ENCODE results near the gene SUPV3L1. TPM values are rescaled to one million over a fixed set of nuclear protein-coding genes. Genes with fewer than 3 reads are reported as not detected.
A peak's percentile ranks its signal among the peaks of the same experiment; 100 is the strongest.
"Not testable (repeated sequence)": the region's sequence is repeated elsewhere in the genome, so short reads cannot be mapped to it uniquely, and the experiment has no call there.

The SUPV3L1 gene
- total RNA-seq, result 10 to 100 TPM; 23.7 to 33.5 (median 27.5) TPM
- long read RNA-seq, donor 1, transcript SUPV3L1-201 (15 exons, 2,484 nt), result major isoform, 20 of 27 reads
- long read RNA-seq, donor 1, partial matches to known transcripts, result 1 of 27 reads
- long read RNA-seq, donor 1, other reads (novel, unspliced or antisense), result 6 of 27 reads
- long read RNA-seq, donor 2, transcript SUPV3L1-201 (15 exons, 2,484 nt), result major isoform, 6 of 13 reads
- long read RNA-seq, donor 2, partial matches to known transcripts, result 5 of 13 reads
- long read RNA-seq, donor 2, other reads (novel, unspliced or antisense), result 2 of 13 reads

DNA sequence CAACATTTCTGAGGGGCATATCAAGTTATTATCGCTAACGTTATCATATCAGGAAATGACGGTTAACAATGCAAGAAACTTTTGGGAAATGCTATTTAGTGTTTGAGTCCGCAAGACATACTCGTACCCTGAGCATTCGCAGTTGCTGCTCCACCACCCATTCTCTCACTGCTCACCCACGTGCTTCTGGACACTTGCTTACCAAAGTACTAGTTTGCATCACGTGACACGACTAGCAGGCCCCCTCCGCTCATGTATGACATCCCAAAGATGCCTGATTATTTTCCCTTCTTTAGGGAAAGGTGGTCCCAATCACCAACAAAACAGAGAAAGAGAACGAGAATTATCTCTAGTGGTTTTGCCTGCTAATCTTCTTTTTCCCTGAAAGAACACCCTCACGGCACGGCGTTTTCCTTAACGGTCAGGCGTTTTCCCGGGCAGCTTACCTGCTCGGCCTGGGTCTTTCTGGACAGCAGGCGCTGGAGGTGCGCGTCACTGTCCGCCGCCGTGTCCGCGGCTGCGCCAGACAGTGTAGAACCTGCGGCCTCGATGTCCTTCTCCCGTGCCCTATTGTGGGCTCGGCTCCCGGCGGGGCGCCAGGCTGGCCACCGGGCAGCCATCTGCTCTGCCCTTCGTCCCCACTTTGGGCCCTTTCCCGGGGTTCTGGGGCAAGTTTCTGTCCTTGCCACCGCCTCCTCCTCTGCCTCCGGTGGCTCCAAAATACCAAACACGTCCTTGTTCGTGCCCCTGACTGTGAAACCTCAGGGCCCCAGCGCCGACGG, at the start of gene SUPV3L1:
Gene SUPV3L1, plus strand, starts transcription at position 492 of the 782 bp plus-strand sequence. Its CDS starts 58 bp downstream, at position 550.
- peak; percentile 98 for ATAC-seq
- H3K4me3 ChIP-seq, result peak within 1 kb of the TSS; percentile 59
- TF ChIP-seq, protein P1, sequence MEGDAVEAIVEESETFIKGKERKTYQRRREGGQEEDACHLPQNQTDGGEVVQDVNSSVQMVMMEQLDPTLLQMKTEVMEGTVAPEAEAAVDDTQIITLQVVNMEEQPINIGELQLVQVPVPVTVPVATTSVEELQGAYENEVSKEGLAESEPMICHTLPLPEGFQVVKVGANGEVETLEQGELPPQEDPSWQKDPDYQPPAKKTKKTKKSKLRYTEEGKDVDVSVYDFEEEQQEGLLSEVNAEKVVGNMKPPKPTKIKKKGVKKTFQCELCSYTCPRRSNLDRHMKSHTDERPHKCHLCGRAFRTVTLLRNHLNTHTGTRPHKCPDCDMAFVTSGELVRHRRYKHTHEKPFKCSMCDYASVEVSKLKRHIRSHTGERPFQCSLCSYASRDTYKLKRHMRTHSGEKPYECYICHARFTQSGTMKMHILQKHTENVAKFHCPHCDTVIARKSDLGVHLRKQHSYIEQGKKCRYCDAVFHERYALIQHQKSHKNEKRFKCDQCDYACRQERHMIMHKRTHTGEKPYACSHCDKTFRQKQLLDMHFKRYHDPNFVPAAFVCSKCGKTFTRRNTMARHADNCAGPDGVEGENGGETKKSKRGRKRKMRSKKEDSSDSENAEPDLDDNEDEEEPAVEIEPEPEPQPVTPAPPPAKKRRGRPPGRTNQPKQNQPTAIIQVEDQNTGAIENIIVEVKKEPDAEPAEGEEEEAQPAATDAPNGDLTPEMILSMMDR (IDR thresholded peaks at IDR 0.05), result no peak
- no peaks in the 10 kb centered on the region for H3K9me3 ChIP-seq
- H3K36me3 ChIP-seq (ENCODE audit: low read depth), result no peaks in the 10 kb centered on the region
- peaks cover 19% of the 10 kb centered on the region for H3K4me1 ChIP-seq (ENCODE audit: low read depth)
- peak; percentile 91 to 99 (median 92) for DNase-seq
- intact Hi-C loops (cut with DNase I, micrococcal nuclease), result no loop called here

DNA sequence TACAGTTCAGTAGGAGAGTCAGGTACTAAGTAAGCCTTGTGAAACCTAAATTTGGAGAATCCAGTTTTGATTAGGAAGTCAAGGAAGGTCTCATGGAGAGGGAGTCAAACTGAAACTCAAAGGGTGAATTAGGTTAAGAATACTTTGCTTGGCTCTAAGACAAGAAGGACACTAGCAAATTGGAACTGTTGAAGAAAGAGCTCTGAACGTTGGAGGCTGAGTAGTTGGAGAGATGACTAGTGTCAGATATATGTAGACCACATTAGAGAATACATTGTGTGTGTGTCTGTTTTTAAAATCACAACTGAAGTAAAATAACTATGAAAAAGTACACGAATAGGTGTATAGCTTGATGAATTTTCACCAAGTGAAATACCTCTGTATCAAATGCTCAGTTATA, 49.8 kb upstream of the SUPV3L1 start:
- TF ChIP-seq, protein P1 (IDR thresholded peaks at IDR 0.05), result no peak
- no peak for DNase-seq
- ATAC-seq, result no peak
- Histone ChIP-seq H3K4me3 (no peak overlapping the region), H3K4me1 (ENCODE audit: low read depth) (peaks cover 8% of the 10 kb centered on the region), H3K9me3 (no peaks in the 10 kb centered on the region), H3K36me3 (ENCODE audit: low read depth) (no peaks in the 10 kb centered on the region)
- intact Hi-C loops (cut with DNase I, micrococcal nuclease), result no loop called here

DNA sequence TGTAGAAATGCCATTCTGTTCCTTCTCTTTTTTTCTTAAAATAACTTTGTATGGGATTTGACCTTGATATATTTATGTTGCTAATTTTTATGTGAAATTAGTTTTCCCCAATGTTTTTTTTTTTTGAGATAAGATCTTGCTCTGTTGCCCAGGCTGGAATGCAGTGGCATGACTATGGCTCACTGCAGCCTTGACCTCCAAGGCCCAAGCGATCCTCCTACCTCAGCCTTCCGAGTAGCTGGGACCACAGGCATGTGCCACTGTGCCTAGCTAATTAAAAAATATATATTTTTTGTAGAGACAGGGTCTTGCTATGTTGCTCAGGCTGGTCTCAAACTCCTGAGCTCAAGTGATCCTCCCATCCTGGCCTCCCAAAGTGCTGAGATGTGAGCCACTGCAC, 40.1 kb upstream of the SUPV3L1 start:
- ATAC-seq (no peak), DNase-seq (no peak)
- peaks cover 6% of the 10 kb centered on the region for H3K4me1 ChIP-seq (ENCODE audit: low read depth)
- H3K4me3 ChIP-seq, result no peak overlapping the region
- intact Hi-C loops (cut with DNase I, micrococcal nuclease), result no loop called here
- no peaks in the 10 kb centered on the region for H3K36me3 ChIP-seq (ENCODE audit: low read depth)
- H3K9me3 ChIP-seq, result no peaks in the 10 kb centered on the region
- TF ChIP-seq, protein P1 (IDR thresholded peaks at IDR 0.05), result no peak

DNA sequence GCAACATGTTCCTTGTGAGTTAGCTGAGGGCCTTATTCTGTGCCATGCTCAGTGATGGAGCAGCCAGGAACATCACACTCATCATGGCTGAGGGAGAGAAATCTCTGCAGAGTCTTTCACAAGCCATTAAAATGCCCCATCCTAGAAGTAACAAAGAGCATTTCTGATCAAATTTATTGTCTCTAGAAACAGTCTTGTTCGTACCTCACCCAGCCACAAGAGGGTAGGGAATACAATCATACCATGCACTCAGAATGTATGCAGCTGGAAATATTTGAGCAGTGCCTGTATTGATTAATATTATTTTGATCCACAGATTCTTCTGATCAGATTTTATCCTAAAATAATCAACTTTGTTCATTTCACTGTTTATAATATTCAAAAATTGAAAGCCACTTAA, 38.7 kb upstream of the SUPV3L1 start:
- intact Hi-C loops (cut with DNase I, micrococcal nuclease), result no loop called here
- peaks cover 6% of the 10 kb centered on the region for H3K4me1 ChIP-seq (ENCODE audit: low read depth)
- H3K4me3 ChIP-seq, result no peak overlapping the region
- H3K36me3 ChIP-seq (ENCODE audit: low read depth), result no peaks in the 10 kb centered on the region
- TF ChIP-seq, protein P1 (IDR thresholded peaks at IDR 0.05), result no peak
- ATAC-seq (no peak), DNase-seq (no peak)
- H3K9me3 ChIP-seq, result no peaks in the 10 kb centered on the region

DNA sequence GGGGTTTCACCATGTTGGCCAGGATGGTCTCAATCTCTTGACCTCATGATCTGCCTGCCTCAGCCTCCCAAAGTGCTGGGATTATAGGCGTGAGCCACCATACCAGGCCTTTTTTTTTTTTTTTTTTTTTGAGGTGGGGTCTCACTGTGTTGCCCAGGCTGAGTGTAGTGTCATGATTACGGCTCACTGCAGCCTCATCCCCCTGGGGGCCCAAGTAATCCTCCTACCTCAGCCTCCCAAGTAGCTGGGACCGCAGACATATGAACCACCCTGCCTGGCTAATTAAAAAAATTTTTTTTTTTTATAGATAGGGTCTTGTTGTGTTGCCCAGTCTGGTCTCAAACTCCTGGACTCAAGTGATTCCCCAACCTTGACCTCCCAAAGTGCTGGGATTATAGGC, 38.0 kb upstream of the SUPV3L1 start:
- not testable (repeated sequence) for ATAC-seq

DNA sequence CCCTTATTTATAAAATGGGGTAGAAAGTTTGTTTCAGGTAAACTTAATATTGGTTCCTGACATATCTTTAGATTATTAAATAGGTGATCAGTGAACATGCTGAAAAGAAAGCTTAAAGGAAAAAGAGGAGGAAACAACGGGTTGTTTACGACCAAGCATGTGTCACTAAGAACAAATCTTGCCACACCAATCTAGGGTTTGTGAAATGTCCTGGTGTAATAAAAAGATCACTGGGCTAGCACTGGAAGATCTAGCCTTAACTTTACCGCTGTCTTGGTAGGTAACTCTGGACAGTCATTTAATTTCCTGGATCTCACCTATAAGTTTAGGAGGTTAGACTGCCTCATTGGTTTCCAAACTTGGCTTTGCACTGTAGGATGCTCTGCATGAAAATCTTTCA, 37.1 kb upstream of the SUPV3L1 start:
- ATAC-seq (peak; percentile 95), DNase-seq (no peak)
- Histone ChIP-seq H3K9me3 (no peaks in the 10 kb centered on the region), H3K4me1 (ENCODE audit: low read depth) (peaks cover 6% of the 10 kb centered on the region), H3K36me3 (ENCODE audit: low read depth) (no peaks in the 10 kb centered on the region), H3K4me3 (no peak overlapping the region)
- TF ChIP-seq, protein P1 (IDR thresholded peaks at IDR 0.05), result no peak
- intact Hi-C loops (cut with DNase I, micrococcal nuclease), result no loop called here

More for the DNA sequence above, 38.0 kb upstream of the SUPV3L1 start:
- H3K4me1 ChIP-seq (ENCODE audit: low read depth); DNase-seq; H3K9me3 ChIP-seq; H3K36me3 ChIP-seq (ENCODE audit: low read depth); H3K4me3 ChIP-seq; intact Hi-C loops (cut with DNase I, micrococcal nuclease): not testable (repeated sequence)
